Measurements from ENCODE around the gene TBC1D17.

- no peak for TF ChIP-seq CTCF (conservative IDR thresholded peaks at IDR 0.05)
- TF ChIP-seq ZFX (IDR thresholded peaks at IDR 0.05): no peak
These were observed 43.3 kb downstream of the TBC1D17 start for GRCh38 chr19:49920624-49921363.

Measured in C4-2B (cell line).